NT2/D1 (cell line): Measurements from ENCODE around the gene PFKP.

Experiments used
- SUZ12 ChIP-seq: IDR thresholded peaks from 2 replicates; pipeline ENCODE4 v1.6.1; 2011; ENCODE audit not compliant: insufficient read length, insufficient read depth; ENCODE audit errors: extremely low read depth
- YY1 ChIP-seq: IDR thresholded peaks from 2 replicates; pipeline ENCODE4 v1.6.1; 2011; ENCODE audit not compliant: insufficient read length, insufficient read depth
- ZNF274 ChIP-seq: IDR thresholded peaks from 2 replicates; pipeline ENCODE4 v1.6.1; 2011; ENCODE audit warnings: mild to moderate bottlenecking, low read depth, low read length

GRCh38 chr10:3067118-3067858 is at the start of gene PFKP:
- TF ChIP-seq YY1 (no peak), SUZ12 (no peak), ZNF274 (no peak)
